ENCODE measurements around the gene SLC9A8.

DNA sequence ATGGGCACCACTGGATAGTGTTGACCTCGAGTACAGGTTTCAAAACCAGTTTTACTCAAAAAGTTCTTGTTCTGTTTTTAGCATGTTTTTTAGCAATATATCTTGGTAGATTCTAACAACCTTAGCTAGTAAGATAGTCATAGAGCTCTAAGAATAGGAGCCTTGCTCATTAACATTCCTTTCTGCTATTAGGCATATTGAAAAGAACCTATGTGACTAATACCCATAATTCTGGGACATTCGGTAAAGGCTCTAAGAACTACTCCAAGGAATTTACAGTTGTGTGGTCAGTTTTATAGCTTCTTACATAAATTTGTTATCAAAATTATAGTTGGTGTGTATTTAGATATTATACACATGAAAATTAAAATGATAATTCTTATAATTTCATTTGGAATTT is 11.6 kb downstream of the SLC9A8 start:
- TF ChIP-seq, protein P1, sequence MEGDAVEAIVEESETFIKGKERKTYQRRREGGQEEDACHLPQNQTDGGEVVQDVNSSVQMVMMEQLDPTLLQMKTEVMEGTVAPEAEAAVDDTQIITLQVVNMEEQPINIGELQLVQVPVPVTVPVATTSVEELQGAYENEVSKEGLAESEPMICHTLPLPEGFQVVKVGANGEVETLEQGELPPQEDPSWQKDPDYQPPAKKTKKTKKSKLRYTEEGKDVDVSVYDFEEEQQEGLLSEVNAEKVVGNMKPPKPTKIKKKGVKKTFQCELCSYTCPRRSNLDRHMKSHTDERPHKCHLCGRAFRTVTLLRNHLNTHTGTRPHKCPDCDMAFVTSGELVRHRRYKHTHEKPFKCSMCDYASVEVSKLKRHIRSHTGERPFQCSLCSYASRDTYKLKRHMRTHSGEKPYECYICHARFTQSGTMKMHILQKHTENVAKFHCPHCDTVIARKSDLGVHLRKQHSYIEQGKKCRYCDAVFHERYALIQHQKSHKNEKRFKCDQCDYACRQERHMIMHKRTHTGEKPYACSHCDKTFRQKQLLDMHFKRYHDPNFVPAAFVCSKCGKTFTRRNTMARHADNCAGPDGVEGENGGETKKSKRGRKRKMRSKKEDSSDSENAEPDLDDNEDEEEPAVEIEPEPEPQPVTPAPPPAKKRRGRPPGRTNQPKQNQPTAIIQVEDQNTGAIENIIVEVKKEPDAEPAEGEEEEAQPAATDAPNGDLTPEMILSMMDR (IDR thresholded peaks at IDR 0.05): no peak
- no peak for TF ChIP-seq POLR2AphosphoS5 (IDR thresholded peaks at IDR 0.05; ENCODE audit: insufficient read depth in 1 of 2, low read depth in 1 of 2)

Data from vagina (tissue), 2 donors.